AG09309 (cell line): ENCODE results near the gene IGSF3.
A peak's percentile ranks its signal among the peaks of the same experiment; 100 is the strongest.

Experiments
- DNase-seq: peaks from one replicate; pipeline ENCODE4 v3.0.0-alpha.2; 2010; ENCODE audit warnings: low read depth
- H3K4me3 ChIP-seq: 2 replicates; pipeline ENCODE4 v1.5.1; 2011; ENCODE audit warnings: mild to moderate bottlenecking, low read depth, low read length, moderate library complexity; ENCODE audit not compliant: control insufficient read depth
- TF ChIP-seq, protein P1 (sequence below): IDR thresholded peaks from 2 replicates; pipeline ENCODE4 v1.5.1; 2011; ENCODE audit warnings: mild to moderate bottlenecking, low read depth, low read length, inconsistent platforms; ENCODE audit not compliant: insufficient read depth, control insufficient read depth; ENCODE audit errors: missing control alignments

The IGSF3 gene

DNA sequence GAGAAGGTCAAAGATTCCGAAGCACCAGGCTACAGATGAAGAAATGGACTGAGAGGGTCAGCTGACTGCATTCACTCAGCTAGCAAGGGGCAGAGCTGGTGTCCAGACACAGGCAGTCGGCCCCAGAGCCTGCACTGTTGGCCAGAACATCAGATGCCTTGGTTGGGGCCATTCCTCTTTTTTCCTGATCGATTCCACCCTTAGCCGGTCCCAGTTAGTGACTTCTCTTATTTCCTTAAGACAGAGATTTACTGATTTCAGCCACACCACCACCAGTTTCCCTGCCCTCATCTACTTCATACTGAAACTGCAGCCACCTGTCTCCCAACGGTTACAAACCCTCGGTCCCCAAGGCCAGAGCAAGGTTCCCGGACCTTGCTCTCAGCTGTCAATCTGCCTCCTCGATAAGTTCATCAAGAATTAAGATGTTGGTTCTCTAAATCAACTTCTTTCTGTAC is 108.2 kb downstream of the IGSF3 start:
- TF ChIP-seq, protein P1, sequence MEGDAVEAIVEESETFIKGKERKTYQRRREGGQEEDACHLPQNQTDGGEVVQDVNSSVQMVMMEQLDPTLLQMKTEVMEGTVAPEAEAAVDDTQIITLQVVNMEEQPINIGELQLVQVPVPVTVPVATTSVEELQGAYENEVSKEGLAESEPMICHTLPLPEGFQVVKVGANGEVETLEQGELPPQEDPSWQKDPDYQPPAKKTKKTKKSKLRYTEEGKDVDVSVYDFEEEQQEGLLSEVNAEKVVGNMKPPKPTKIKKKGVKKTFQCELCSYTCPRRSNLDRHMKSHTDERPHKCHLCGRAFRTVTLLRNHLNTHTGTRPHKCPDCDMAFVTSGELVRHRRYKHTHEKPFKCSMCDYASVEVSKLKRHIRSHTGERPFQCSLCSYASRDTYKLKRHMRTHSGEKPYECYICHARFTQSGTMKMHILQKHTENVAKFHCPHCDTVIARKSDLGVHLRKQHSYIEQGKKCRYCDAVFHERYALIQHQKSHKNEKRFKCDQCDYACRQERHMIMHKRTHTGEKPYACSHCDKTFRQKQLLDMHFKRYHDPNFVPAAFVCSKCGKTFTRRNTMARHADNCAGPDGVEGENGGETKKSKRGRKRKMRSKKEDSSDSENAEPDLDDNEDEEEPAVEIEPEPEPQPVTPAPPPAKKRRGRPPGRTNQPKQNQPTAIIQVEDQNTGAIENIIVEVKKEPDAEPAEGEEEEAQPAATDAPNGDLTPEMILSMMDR: no peak
- H3K4me3 ChIP-seq: no peak overlapping the region
- no peak for DNase-seq

DNA sequence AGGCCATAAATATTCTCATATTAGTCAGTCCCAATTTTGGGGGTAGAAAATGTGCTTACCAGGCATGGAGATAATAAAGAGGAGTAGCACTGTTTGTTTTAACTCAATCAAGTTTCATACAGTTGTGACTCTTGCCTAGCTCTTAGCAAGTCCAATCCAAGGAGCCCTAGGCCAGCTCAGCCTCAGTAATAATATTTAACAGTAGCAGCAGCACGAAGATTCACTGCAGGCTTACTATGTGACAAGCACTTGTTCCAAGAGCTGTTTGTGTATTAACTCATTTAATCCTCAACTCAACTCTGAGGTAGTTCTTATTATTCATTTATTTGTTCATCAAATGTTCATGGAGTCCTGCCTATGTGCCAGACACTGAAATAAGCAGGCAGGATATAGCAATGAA is 109.0 kb downstream of the IGSF3 start:
- TF ChIP-seq, protein P1: no peak
- no peak overlapping the region for H3K4me3 ChIP-seq
- no peak for DNase-seq

DNA sequence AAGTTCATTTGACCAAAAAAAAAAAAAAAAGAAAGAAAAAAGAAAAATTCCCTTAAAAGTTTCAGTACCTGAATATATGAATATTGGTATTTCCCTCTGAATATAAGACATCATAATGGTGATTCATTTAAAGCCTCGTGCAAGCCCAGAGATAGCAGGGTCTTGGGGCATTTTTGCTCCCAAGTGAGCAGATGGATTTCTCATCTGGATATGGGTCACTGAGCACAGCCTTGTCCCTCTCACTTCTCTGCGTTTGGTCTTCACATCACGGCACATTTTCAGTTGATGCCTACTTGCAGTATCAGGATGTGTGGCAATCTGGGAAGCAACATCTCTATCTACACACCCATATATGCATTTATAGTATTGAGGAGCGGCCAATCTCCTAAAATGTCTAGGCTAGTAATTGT is 109.4 kb downstream of the IGSF3 start:
- TF ChIP-seq, protein P1: no peak
- H3K4me3 ChIP-seq: no peak overlapping the region

DNA sequence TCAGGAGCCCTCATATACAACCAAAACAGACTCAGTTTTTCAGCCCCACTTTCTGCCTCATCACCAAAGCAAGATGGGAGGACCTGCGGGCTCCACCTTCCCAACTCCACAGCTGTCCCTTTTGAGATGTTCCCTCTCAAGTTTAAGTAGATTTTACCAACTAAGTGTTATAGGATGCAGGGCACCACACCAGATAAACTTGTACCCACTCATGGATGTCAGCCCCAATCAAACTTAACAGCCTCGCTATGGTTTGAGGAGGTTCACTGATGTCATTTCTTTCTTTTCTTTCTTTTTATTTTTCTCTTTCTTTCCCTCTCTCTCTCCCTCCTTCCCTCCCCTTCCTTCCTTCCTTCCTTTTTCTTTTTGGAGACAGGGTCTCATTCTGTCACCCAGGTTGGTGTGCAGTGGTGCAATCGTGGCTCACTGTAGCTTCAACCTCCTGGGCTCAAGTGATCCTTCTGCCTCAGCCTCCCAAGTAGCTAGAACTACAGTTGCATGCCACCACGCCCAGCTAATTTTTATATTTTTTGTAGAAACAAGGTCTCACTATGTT is 110.1 kb downstream of the IGSF3 start:
- DNase-seq: no peak
- no peak overlapping the region for H3K4me3 ChIP-seq
- TF ChIP-seq, protein P1: no peak

More for the DNA sequence above, 109.4 kb downstream of the IGSF3 start:
- DNase-seq: no peak

DNA sequence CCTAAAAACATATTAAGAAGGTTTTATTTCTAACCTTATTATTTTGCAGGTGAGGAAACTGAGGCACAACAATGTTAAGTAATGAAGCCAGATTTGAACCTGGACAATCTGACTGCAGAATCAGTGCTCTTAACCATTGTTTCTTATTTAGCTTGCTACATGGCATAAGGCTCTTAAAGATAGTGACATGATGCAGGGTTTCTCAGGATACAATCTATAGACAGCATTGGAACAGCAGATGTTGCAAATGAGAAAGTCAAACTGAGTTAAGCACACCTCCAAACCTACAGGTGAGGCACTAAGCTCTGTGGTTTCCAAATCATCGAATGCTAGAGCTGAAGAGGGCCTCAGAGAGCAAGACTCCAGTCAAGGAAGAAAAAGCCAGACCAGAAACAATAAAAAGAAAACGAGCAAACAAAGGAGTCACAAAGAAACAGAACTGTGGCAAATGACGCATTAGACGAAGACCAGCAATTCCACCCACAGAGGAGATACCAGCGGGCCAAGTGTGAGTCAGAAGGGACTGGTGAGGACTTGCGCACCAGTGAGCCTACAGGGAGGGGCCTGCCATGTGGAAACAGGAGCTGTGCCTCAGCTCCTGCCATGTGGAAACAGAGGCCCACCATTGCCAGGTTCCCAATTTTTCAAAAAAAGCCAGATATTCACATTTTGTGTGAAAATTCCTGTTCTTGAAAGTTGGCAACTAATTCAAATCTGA is 111.1 kb downstream of the IGSF3 start:
- TF ChIP-seq, protein P1: no peak
- peak; percentile 89 for DNase-seq
- no peak overlapping the region for H3K4me3 ChIP-seq

DNA sequence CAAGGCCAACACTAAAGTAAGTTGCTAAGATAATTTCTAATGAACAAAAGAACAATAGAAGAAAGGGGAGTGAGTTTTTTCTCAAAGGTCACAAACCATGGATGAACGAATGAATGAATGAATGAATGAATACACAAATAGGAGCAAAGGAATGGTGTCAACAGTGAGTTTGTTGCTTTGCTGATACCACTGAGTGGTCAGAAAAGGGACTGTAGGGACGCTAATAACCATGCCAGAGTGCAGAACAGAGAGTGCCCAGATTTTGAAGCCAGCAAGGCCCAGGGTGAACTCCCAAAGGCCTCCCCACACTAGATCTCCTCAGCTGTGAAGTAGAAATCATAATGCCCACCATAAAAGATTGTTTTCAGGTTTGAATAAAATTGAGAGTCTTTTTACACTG is 112.6 kb downstream of the IGSF3 start:
- no peak for DNase-seq
- TF ChIP-seq, protein P1: no peak
- no peak overlapping the region for H3K4me3 ChIP-seq
